GM12874 (cell line): ENCODE results near the gene HOXD12.

Experiments
- CTCF ChIP-seq: IDR thresholded peaks from 2 replicates; pipeline ENCODE4 v1.5.1; 2011; ENCODE audit warnings: low read depth, mild to moderate bottlenecking, control low read depth, low read length, moderate library complexity; ENCODE audit not compliant: insufficient read depth

The HOXD12 gene

GRCh38 chr2:176118601-176119339 is 19.2 kb downstream of the HOXD12 start:
- peak; percentile 51 for TF ChIP-seq CTCF

- TF ChIP-seq CTCF = no peak
Measured at GRCh38 chr2:176120364-176121189, 21.0 kb downstream of the HOXD12 start.

- no peak for TF ChIP-seq CTCF
Measured at GRCh38 chr2:176121190-176122051, 21.8 kb downstream of the HOXD12 start.

- no peak for TF ChIP-seq CTCF
Measured at GRCh38 chr2:176122052-176122682, 22.6 kb downstream of the HOXD12 start.

GRCh38 chr2:176122683-176123410 is 23.3 kb downstream of the HOXD12 start, which contains the start of gene HOXD9:
Gene HOXD9 (plus strand): TSS chr2:176122719. CDS start chr2:176122769, 50 bp downstream.
- no peak for TF ChIP-seq CTCF

GRCh38 chr2:176123411-176124109 is 24.0 kb downstream of the HOXD12 start:
- no peak for TF ChIP-seq CTCF
